Tibial artery (tissue), 4 donors: ENCODE measurements around the gene ATF7.
A peak's percentile ranks its signal among the peaks of the same experiment; 100 is the strongest.

Source experiments
- DNase-seq, 2 donors: peaks; one replicate each; pipeline ENCODE4 v3.0.0-alpha.2; 2019
- H3K27ac ChIP-seq, 2 donors: fragments of 200-600 bp; sonication (generic) in 1 of 2; 1 replicate in 1 of 2; 2 replicates in 1 of 2; pipeline ENCODE4 v1.5.1; 2018 to 2019; ENCODE audit warnings: mild to moderate bottlenecking in 1 of 2
- H3K27me3 ChIP-seq, 2 donors: fragments of 200-600 bp; sonication (generic) in 1 of 2; one replicate each; pipeline versions ENCODE4 v1.5.1 to v1.6.0; 2016 to 2019
- H3K36me3 ChIP-seq, 3 donors: fragments of 200-600 bp; sonication (generic) in 2 of 3; one replicate each; pipeline ENCODE4 v1.5.1; 2016 to 2019; ENCODE audit warnings: mild to moderate bottlenecking in 2 of 3
- H3K4me1 ChIP-seq, 4 donors: fragments of 200-600 bp; sonication (generic) in 2 of 4; 1 replicate in 3 of 4; 2 replicates in 1 of 4; pipeline ENCODE4 v1.5.1; 2016 to 2019
- H3K4me3 ChIP-seq, 2 donors: fragments of 200-600 bp; sonication (generic) in 1 of 2; 1 replicate in 1 of 2; 2 replicates in 1 of 2; pipeline ENCODE4 v1.5.1; 2018 to 2019; ENCODE audit warnings: mild to moderate bottlenecking in 2 of 2
- H3K9me3 ChIP-seq, 3 donors: fragments of 200-600 bp; sonication (generic) in 1 of 3; one replicate each; pipeline ENCODE4 v1.5.1; 2016 to 2019
- intact Hi-C: fragments of 100-400 bp; cut with DNase I; formaldehyde crosslinking; loops from one replicate; pipeline ENCODE4 v1.15.0; 2023; ENCODE audit warnings: low total_unique reads
- TF ChIP-seq, protein P1 (sequence below), 2 experiments: fragments of 200-600 bp in 1 of 2; fragments of 450-650 bp in 1 of 2; IDR thresholded peaks; one replicate each; pipeline ENCODE4 v1.5.1; 2017 to 2019; ENCODE audit warnings: antibody characterized with exemption in 2 of 2, mild to moderate bottlenecking in 1 of 2, moderate library complexity in 1 of 2

The ATF7 gene

GRCh38 chr12:53504004-53504920 lies 121.9 kb downstream of the ATF7 start:
- Histone ChIP-seq H3K4me1 (peaks cover 2 to 69% (median 62%) of the 10 kb centered on the region in 4 donors), H3K9me3 (no peaks in the 10 kb centered on the region), H3K27ac (peak overlapping the region; percentile 96 to 98), H3K27me3 (no peaks in the 10 kb centered on the region), H3K4me3 (no peak overlapping the region), H3K36me3 (peaks cover 0 to 34% (median 8%) of the 10 kb centered on the region in 3 donors)
- TF ChIP-seq, protein P1, sequence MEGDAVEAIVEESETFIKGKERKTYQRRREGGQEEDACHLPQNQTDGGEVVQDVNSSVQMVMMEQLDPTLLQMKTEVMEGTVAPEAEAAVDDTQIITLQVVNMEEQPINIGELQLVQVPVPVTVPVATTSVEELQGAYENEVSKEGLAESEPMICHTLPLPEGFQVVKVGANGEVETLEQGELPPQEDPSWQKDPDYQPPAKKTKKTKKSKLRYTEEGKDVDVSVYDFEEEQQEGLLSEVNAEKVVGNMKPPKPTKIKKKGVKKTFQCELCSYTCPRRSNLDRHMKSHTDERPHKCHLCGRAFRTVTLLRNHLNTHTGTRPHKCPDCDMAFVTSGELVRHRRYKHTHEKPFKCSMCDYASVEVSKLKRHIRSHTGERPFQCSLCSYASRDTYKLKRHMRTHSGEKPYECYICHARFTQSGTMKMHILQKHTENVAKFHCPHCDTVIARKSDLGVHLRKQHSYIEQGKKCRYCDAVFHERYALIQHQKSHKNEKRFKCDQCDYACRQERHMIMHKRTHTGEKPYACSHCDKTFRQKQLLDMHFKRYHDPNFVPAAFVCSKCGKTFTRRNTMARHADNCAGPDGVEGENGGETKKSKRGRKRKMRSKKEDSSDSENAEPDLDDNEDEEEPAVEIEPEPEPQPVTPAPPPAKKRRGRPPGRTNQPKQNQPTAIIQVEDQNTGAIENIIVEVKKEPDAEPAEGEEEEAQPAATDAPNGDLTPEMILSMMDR (IDR thresholded peaks at IDR 0.05): no peak
- intact Hi-C loops: no loop called here
- peak in 1 of 2 donors; percentile 38 for DNase-seq

- DNase-seq: peak in 1 of 2 donors; percentile 66
- Histone ChIP-seq H3K4me1 (peaks cover 2 to 67% (median 64%) of the 10 kb centered on the region in 4 donors), H3K27ac (peak overlapping the region; percentile 96 to 98), H3K27me3 (no peaks in the 10 kb centered on the region), H3K36me3 (peaks cover 0 to 33% (median 8%) of the 10 kb centered on the region in 3 donors), H3K4me3 (peak overlapping the region; percentile 70 to 76), H3K9me3 (no peaks in the 10 kb centered on the region)
- intact Hi-C loops: no loop called here
- TF ChIP-seq, protein P1 (IDR thresholded peaks at IDR 0.05): no peak
These were observed 123.0 kb downstream of the ATF7 start for GRCh38 chr12:53502983-53503728.

- DNase-seq: peak in 1 of 2 donors; percentile 85
- intact Hi-C loops: no loop called here
- TF ChIP-seq, protein P1 (IDR thresholded peaks at IDR 0.05): no peak
- Histone ChIP-seq H3K27me3 (no peaks in the 10 kb centered on the region), H3K9me3 (no peaks in the 10 kb centered on the region), H3K4me1 (peaks cover 2 to 67% (median 62%) of the 10 kb centered on the region in 4 donors), H3K4me3 (peak overlapping the region; percentile 70 to 76), H3K36me3 (peaks cover 0 to 30% (median 8%) of the 10 kb centered on the region in 3 donors), H3K27ac (peak overlapping the region; percentile 96 to 98)
These were observed 123.9 kb downstream of the ATF7 start for GRCh38 chr12:53502331-53502730.

GRCh38 chr12:53501615-53502181 lies 124.5 kb downstream of the ATF7 start:
- peak overlapping the region; percentile 70 to 76 for H3K4me3 ChIP-seq
- TF ChIP-seq, protein P1 (IDR thresholded peaks at IDR 0.05): no peak
- H3K4me1 ChIP-seq: peaks cover 0 to 60% (median 57%) of the 10 kb centered on the region in 4 donors
- DNase-seq: no peak
- intact Hi-C loops: loop anchor here (2.0 kb wide), 1 partner anchor 49 kb away; the partner anchor contains the start of gene PCBP2
- peaks cover 0 to 24% (median 8%) of the 10 kb centered on the region in 3 donors for H3K36me3 ChIP-seq
- H3K27me3 ChIP-seq: no peaks in the 10 kb centered on the region
- no peaks in the 10 kb centered on the region for H3K9me3 ChIP-seq
- H3K27ac ChIP-seq: peak overlapping the region; percentile 96 to 98
